Measurements from ENCODE around the gene MAP3K20. TPM values are rescaled to one million over a fixed set of nuclear protein-coding genes. Genes with fewer than 3 reads are reported as not detected.

The MAP3K20 gene
- total and polyA plus RNA-seq, 2 donors from 2014 or later = 3.9 to 25.6 TPM

GRCh38 chr2:173214213-173214612 lies 138.6 kb downstream of the MAP3K20 start:
- TF ChIP-seq CTCF (IDR thresholded peaks at IDR 0.05; ENCODE audit: borderline replicate concordance, extremely low read depth, insufficient read depth) = no peak
- DNase-seq = no peak
- Histone ChIP-seq H3K4me1 (ENCODE audit: control insufficient read depth in 2 of 3, insufficient read depth in 2 of 3, low read depth in 1 of 3, low read length in 3 of 3) (no peaks in the 10 kb centered on the region), H3K27me3 (ENCODE audit: control insufficient read depth, insufficient read depth, low read length) (no peaks in the 10 kb centered on the region), H3K36me3 (ENCODE audit: control insufficient read depth in 2 of 3, insufficient read depth in 3 of 3, low read length in 3 of 3) (no peaks in the 10 kb centered on the region), H3K4me3 (ENCODE audit: low read length in 3 of 3) (no peak overlapping the region), H3K9ac (ENCODE audit: low read length in 3 of 3) (no peak overlapping the region), H3K27ac (ENCODE audit: low read depth in 2 of 2, low read length in 2 of 2) (no peak overlapping the region), H3K9me3 (ENCODE audit: control insufficient read depth in 2 of 3, insufficient read depth in 1 of 3, low read length in 3 of 3) (no peaks in the 10 kb centered on the region)
- intact Hi-C loops (cut with DNase I) = loop anchor here (5.0 kb wide), 1 partner anchor 187 kb away; no protein-coding TSS in a partner anchor
- FAIRE-seq = no peak

DNA sequence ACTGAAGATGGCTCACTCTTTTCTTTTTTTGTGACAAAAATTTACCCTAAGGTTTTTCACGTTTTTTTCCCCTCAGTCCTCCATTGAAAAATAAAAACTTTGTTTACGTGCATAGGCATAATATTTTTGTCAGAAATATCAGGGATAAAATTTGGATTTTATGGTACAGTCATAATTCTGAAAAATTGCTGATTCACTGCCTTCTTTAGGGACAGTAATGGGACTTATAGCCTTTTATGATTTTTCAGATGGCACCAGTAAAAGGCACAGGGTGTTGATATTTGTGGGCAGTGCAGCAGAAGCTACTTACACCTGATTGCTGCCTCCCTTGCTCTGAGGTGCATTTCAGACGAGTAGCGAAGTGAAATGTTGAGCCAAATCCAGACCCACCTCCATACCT lies 139.7 kb downstream of the MAP3K20 start:
- TF ChIP-seq CTCF (IDR thresholded peaks at IDR 0.05; ENCODE audit: borderline replicate concordance, extremely low read depth, insufficient read depth) = no peak
- no peak overlapping the region for H3K4me3 ChIP-seq (ENCODE audit: low read length in 3 of 3)
- H3K27me3 ChIP-seq (ENCODE audit: control insufficient read depth, insufficient read depth, low read length) = no peaks in the 10 kb centered on the region
- no peak for DNase-seq
- H3K9ac ChIP-seq (ENCODE audit: low read length in 3 of 3) = no peak overlapping the region
- no peak for FAIRE-seq
- H3K4me1 ChIP-seq (ENCODE audit: control insufficient read depth in 2 of 3, insufficient read depth in 2 of 3, low read depth in 1 of 3, low read length in 3 of 3) = no peaks in the 10 kb centered on the region
- no peaks in the 10 kb centered on the region for H3K9me3 ChIP-seq (ENCODE audit: control insufficient read depth in 2 of 3, insufficient read depth in 1 of 3, low read length in 3 of 3)
- intact Hi-C loops (cut with DNase I) = no loop called here
- no peaks in the 10 kb centered on the region for H3K36me3 ChIP-seq (ENCODE audit: control insufficient read depth in 2 of 3, insufficient read depth in 3 of 3, low read length in 3 of 3)
- no peak overlapping the region for H3K27ac ChIP-seq (ENCODE audit: low read depth in 2 of 2, low read length in 2 of 2)

DNA sequence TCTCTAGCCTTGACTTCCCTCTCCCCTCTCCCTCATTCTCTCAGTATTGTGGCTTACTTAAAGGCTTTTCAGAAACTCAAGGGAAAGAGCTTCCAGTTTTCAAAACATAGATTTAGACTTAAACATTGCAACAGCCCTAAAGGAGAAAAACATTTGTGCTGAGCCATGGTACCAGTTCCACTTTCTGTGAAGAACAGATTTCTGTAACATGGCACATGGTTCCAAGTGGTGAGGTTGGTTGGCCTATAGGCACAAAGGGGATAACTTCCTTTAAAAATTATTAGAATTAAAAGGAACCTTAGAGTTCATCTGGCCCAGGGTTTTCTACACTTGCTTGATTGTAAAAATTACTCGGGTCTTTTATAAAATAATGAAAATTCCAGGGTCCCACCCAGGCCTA lies 140.4 kb downstream of the MAP3K20 start:
- Histone ChIP-seq H3K27ac (ENCODE audit: low read depth in 2 of 2, low read length in 2 of 2) (no peak overlapping the region), H3K9me3 (ENCODE audit: control insufficient read depth in 2 of 3, insufficient read depth in 1 of 3, low read length in 3 of 3) (no peaks in the 10 kb centered on the region), H3K4me1 (ENCODE audit: control insufficient read depth in 2 of 3, insufficient read depth in 2 of 3, low read depth in 1 of 3, low read length in 3 of 3) (no peaks in the 10 kb centered on the region), H3K9ac (ENCODE audit: low read length in 3 of 3) (no peak overlapping the region), H3K27me3 (ENCODE audit: control insufficient read depth, insufficient read depth, low read length) (no peaks in the 10 kb centered on the region), H3K4me3 (ENCODE audit: low read length in 3 of 3) (no peak overlapping the region), H3K36me3 (ENCODE audit: control insufficient read depth in 2 of 3, insufficient read depth in 3 of 3, low read length in 3 of 3) (no peaks in the 10 kb centered on the region)
- intact Hi-C loops (cut with DNase I) = no loop called here
- DNase-seq (no peak), FAIRE-seq (no peak)
- no peak for TF ChIP-seq CTCF (IDR thresholded peaks at IDR 0.05; ENCODE audit: borderline replicate concordance, extremely low read depth, insufficient read depth)

DNA sequence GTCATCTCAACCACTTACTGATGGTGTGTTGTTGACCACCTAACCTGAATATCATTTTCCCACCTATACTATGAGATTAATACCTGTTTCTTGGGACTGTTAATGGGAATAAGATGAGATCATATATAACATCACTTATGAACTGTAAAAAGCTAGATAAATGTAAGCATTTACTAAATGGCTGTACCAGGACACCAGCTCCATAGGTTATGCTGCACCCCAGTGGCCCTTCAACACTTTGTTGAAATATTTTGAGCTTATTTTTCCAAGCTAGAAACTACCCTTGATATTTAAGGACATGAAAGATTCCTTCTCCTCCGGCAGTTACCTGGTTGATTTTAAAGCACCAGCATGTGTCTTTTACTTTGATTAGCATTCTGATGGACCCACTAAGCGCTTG lies 141.0 kb downstream of the MAP3K20 start:
- Histone ChIP-seq H3K9me3 (ENCODE audit: control insufficient read depth in 2 of 3, insufficient read depth in 1 of 3, low read length in 3 of 3) (no peaks in the 10 kb centered on the region), H3K4me1 (ENCODE audit: control insufficient read depth in 2 of 3, insufficient read depth in 2 of 3, low read depth in 1 of 3, low read length in 3 of 3) (no peaks in the 10 kb centered on the region), H3K4me3 (ENCODE audit: low read length in 3 of 3) (no peak overlapping the region), H3K27ac (ENCODE audit: low read depth in 2 of 2, low read length in 2 of 2) (no peak overlapping the region), H3K27me3 (ENCODE audit: control insufficient read depth, insufficient read depth, low read length) (no peaks in the 10 kb centered on the region), H3K9ac (ENCODE audit: low read length in 3 of 3) (no peak overlapping the region), H3K36me3 (ENCODE audit: control insufficient read depth in 2 of 3, insufficient read depth in 3 of 3, low read length in 3 of 3) (no peaks in the 10 kb centered on the region)
- DNase-seq = no peak
- intact Hi-C loops (cut with DNase I) = no loop called here
- no peak for FAIRE-seq
- no peak for TF ChIP-seq CTCF (IDR thresholded peaks at IDR 0.05; ENCODE audit: borderline replicate concordance, extremely low read depth, insufficient read depth)

Measured in kidney (tissue), 14 donors.